MM.1S (cell line): ENCODE results near the gene WNT3.

Experiments
- DNase-seq: peaks from one replicate; pipeline ENCODE4 v3.0.0-alpha.2; 2015
- H2AFZ ChIP-seq: fragments of 300-600 bp; sonication (generic); 2 replicates; pipeline ENCODE4 v1.6.0; 2016; ENCODE audit warnings: antibody characterized with exemption, low read length
- H3F3A ChIP-seq: fragments of 300-600 bp; sonication (generic); 2 replicates; pipeline ENCODE4 v1.6.1; 2016; ENCODE audit warnings: mild to moderate bottlenecking, antibody characterized with exemption, low read length, moderate library complexity, mixed read lengths; ENCODE audit not compliant: insufficient read depth
- H3K27ac ChIP-seq: fragments of 300-600 bp; sonication (generic); 2 replicates; pipeline ENCODE4 v1.5.1; 2016; ENCODE audit warnings: mild to moderate bottlenecking, low read length
- H3K27me3 ChIP-seq: fragments of 300-600 bp; sonication (generic); replicated peaks from 2 replicates; pipeline ENCODE4 v1.6.0; 2016; ENCODE audit warnings: low read length; ENCODE audit not compliant: insufficient read depth
- H3K36me3 ChIP-seq: fragments of 300-600 bp; sonication (generic); replicated peaks from 2 replicates; pipeline ENCODE4 v1.6.1; 2016; ENCODE audit warnings: mild to moderate bottlenecking, low read length, mixed read lengths; ENCODE audit not compliant: insufficient read depth
- H3K4me1 ChIP-seq: fragments of 300-600 bp; sonication (generic); 2 replicates; pipeline ENCODE4 v1.6.1; 2016; ENCODE audit warnings: low read length, mixed read lengths
- H3K4me2 ChIP-seq: fragments of 300-600 bp; sonication (generic); 2 replicates; pipeline ENCODE4 v1.6.0; 2016; ENCODE audit warnings: low read depth, low read length
- H3K4me3 ChIP-seq: fragments of 300-600 bp; sonication (generic); 2 replicates; pipeline ENCODE4 v1.5.1; 2016; ENCODE audit warnings: low read length, mixed read lengths
- H3K79me2 ChIP-seq: fragments of 300-600 bp; sonication (generic); 2 replicates; pipeline ENCODE4 v1.6.1; 2016; ENCODE audit warnings: mixed run types, low read length, mixed read lengths
- H3K9ac ChIP-seq: fragments of 300-600 bp; sonication (generic); 2 replicates; pipeline ENCODE4 v1.6.1; 2016; ENCODE audit warnings: low read length, mixed read lengths
- H3K9me2 ChIP-seq: fragments of 300-600 bp; sonication (generic); replicated peaks from 2 replicates; pipeline ENCODE4 v1.6.1; 2016; ENCODE audit warnings: mild to moderate bottlenecking, low read length, mixed read lengths; ENCODE audit not compliant: insufficient read depth
- H3K9me3 ChIP-seq: fragments of 300-600 bp; sonication (generic); replicated peaks from 2 replicates; pipeline ENCODE4 v1.6.1; 2016; ENCODE audit warnings: mild to moderate bottlenecking, low read length, mixed read lengths; ENCODE audit not compliant: insufficient read depth
- H4K20me1 ChIP-seq: fragments of 300-600 bp; sonication (generic); 2 replicates; pipeline ENCODE4 v1.6.1; 2016; ENCODE audit warnings: mild to moderate bottlenecking, low read length, moderate library complexity, mixed read lengths; ENCODE audit not compliant: insufficient read depth
- CTCF ChIP-seq: fragments of 300-600 bp; sonication (generic); IDR thresholded peaks from 2 replicates; pipeline ENCODE4 v1.5.1; 2016; ENCODE audit warnings: antibody characterized with exemption, low read length, mixed read lengths
- EZH2 ChIP-seq: fragments of 300-600 bp; sonication (generic); optimal IDR thresholded peaks from 2 replicates; pipeline ENCODE3; 2017; ENCODE audit warnings: low read depth, mild to moderate bottlenecking, antibody characterized with exemption, low read length, mixed read lengths
- EZH2phosphoT487 ChIP-seq: fragments of 300-600 bp; sonication (generic); IDR thresholded peaks from 2 replicates; pipeline ENCODE4 v1.6.1; 2018; ENCODE audit warnings: antibody characterized with exemption, low read length

WNT3 gene

DNA sequence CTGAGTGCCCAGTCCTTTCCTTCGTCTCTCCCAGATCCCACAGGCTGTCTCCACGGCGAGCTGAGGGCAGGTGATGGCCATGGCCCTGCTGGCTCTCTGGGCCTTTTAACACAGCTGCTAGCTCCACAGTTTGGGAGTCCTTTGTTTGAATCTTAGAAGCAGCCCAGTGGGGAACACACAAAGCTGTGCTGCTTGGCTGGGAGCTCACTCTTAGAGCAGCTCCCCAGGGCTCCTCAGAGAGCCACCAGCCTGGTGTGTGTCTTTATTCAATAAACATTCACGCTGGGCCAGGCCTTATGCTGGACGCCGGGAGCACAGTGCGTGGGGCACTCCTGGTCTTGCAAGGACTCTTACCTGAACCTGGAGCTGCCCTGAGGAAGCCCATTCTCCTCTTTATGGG lies 29.7 kb downstream of the WNT3 start:
- Histone ChIP-seq H3F3A (no peaks in the 10 kb centered on the region), H2AFZ (no peak overlapping the region), H3K27me3 (peaks cover 9% of the 10 kb centered on the region; the same call in 1 of the 2 replicates), H3K27ac (no peak overlapping the region), H3K9ac (no peak overlapping the region), H3K79me2 (no peaks in the 10 kb centered on the region), H3K4me1 (no peaks in the 10 kb centered on the region), H3K9me2 (no peaks in the 10 kb centered on the region), H3K9me3 (no peaks in the 10 kb centered on the region), H3K36me3 (no peaks in the 10 kb centered on the region), H3K4me2 (no peak overlapping the region), H4K20me1 (no peaks in the 10 kb centered on the region), H3K4me3 (no peak overlapping the region)
- DNase-seq, result no peak
- TF ChIP-seq EZH2, result no peak
- no peak for TF ChIP-seq CTCF
- no peak for TF ChIP-seq EZH2phosphoT487

DNA sequence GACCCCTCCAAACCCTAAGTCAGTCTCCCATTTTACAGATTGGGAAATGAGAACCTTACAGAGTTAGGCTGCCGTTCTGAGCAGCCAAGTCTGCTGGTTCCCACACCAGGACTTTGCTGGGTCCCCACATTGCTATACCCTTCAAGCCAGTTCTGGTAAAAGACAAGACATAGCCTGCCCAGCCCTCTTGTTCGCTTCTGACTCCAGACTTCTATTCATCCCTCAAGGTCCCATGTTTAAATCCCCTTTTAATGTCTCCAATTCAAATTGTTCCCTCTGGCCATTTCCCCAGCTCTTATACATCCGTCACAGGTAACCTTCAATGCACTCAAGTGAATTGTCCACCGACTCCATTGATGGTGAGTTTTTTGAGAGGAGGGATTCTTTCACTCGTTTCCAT lies 30.2 kb downstream of the WNT3 start:
- Histone ChIP-seq H3K9ac (no peak overlapping the region), H3K4me3 (no peak overlapping the region), H3K27ac (no peak overlapping the region), H3K9me3 (no peaks in the 10 kb centered on the region), H3K79me2 (no peaks in the 10 kb centered on the region), H3K36me3 (no peaks in the 10 kb centered on the region), H2AFZ (no peak overlapping the region), H4K20me1 (no peaks in the 10 kb centered on the region), H3K27me3 (peaks cover 6% of the 10 kb centered on the region; the same call in 1 of the 2 replicates), H3K9me2 (no peaks in the 10 kb centered on the region), H3K4me2 (no peak overlapping the region), H3K4me1 (no peaks in the 10 kb centered on the region), H3F3A (no peaks in the 10 kb centered on the region)
- no peak for TF ChIP-seq CTCF
- TF ChIP-seq EZH2phosphoT487, result no peak
- TF ChIP-seq EZH2, result no peak
- no peak for DNase-seq

DNA sequence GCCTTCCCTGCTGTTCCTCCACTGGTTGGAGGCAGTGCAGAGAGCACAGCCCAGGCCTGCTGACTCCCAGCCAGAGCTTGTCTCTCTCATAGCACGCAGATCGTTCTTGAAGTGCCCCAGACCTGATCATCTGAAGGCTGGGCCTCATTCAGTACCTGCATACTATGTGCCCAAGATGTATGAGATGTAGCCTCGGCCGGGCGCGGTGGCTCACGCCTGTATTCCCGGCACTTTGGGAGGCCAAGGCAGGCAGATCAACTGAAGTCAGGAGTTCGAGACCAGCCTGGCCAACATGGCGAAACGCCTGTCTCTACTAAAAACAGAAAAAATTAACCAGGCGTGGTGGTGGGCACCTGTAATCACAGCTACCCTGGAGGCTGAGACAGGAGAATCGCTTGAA lies 31.0 kb downstream of the WNT3 start:
- no peak for DNase-seq
- no peaks in the 10 kb centered on the region for H3K9me2 ChIP-seq
- no peak overlapping the region for H2AFZ ChIP-seq
- no peak overlapping the region for H3K27ac ChIP-seq
- no peak overlapping the region for H3K9ac ChIP-seq
- no peaks in the 10 kb centered on the region for H3K79me2 ChIP-seq
- H3K4me2 ChIP-seq, result no peak overlapping the region
- no peak overlapping the region for H3K4me3 ChIP-seq
- no peaks in the 10 kb centered on the region for H3F3A ChIP-seq
- TF ChIP-seq CTCF, result no peak
- no peak for TF ChIP-seq EZH2phosphoT487
- TF ChIP-seq EZH2, result no peak
- H3K36me3 ChIP-seq, result no peaks in the 10 kb centered on the region
- H3K9me3 ChIP-seq, result no peaks in the 10 kb centered on the region
- H3K27me3 ChIP-seq, result 0 out of 2 replicates have a peak, but pooled peaks cover 6% of the 10 kb centered on the region
- H4K20me1 ChIP-seq, result no peaks in the 10 kb centered on the region
- no peaks in the 10 kb centered on the region for H3K4me1 ChIP-seq
